Activated CD4-positive, alpha-beta T cell treated with anti-CD3 and anti-CD28 coated beads, Interleukin-2, amount 50 U/mL, for 24 hours (primary cell): ENCODE measurements around the gene POU1F1.
"Not testable (repeated sequence)": the region's sequence is repeated elsewhere in the genome, so short reads cannot be mapped to it uniquely, and the experiment has no call there.

Source experiments
- DNase-seq, 2 donors: peaks; one replicate each; pipeline ENCODE4 v3.0.0-alpha.2; 2020; ENCODE audit warnings: low read depth in 1 of 2, low spot score in 1 of 2

POU1F1 gene

GRCh38 chr3:87276484-87276883 is at the start of gene POU1F1:
TSS of gene POU1F1 (minus strand) at chr3:87276584. CDS start at chr3:87276462, 122 bp downstream.
- DNase-seq = no peak

GRCh38 chr3:87324609-87325008 is 48.2 kb upstream of the POU1F1 start:
- DNase-seq = no peak

DNA sequence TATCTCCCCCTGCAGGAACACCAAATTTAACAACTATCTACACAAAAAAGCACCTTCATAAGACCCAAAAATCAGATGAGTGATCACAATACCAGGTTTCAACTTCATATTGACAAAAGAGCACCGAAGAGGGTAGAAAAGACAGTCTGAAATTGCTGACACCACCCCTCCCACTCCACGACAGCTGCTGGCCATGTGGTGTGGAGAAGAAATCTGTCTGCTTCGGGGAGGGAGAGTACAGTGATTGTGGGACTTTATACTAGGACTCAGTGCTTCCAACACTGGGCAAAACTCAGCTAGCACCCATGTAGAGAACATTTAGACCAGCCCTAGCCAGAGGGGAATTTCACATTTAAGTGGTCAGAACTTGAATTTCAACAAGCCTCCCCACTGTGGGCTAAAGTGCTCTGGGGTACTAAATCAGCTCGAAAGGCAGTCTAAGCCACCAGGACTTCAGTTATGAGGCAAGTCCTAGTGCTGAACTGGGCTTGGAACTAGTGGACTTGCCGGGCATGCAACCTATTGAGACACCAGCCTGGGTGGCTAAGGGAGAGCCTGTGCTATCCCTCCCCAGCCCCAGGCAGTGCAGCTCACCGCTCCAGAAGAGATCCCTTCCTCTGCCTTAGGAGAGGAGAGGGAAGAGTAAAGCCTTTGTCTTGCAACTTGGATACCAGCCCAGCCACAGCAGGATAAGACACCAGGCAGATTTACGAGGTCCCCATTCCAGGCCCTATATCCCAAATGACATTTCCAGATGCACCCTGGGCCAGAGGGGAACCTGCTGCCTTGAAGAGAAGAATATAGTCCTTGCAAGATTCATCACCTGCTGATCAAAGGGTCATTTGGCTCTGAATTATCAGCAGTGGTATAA is 44.6 kb upstream of the POU1F1 start:
- DNase-seq = no peak

GRCh38 chr3:87318617-87319021 is 42.2 kb upstream of the POU1F1 start:
- no peak for DNase-seq

GRCh38 chr3:87317779-87318178 is 41.4 kb upstream of the POU1F1 start:
- DNase-seq = no peak

- no peak for DNase-seq
Observed at GRCh38 chr3:87313641-87314040, 37.3 kb upstream of the POU1F1 start.

DNA sequence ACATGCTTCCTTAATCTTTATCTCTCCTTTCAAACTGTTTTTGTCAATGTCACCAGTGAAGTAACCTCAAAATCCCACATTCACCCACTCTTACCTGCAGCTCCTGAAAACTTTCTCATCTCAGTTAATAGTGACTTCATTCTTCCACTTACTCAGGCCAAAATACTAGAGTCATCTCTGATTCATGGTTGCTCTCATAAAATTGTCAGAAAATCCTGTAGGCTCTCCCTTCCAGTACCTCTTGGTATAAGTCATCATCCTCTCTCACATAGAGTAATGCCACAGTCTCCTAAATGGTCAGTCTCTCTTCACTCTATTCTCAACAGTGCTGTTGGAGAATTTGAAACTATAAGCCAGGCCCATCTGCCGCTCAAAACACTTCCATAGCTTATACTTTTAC is 34.9 kb upstream of the POU1F1 start:
- no peak for DNase-seq

- DNase-seq = no peak
Observed at GRCh38 chr3:87309601-87310000, 33.2 kb upstream of the POU1F1 start.

DNA sequence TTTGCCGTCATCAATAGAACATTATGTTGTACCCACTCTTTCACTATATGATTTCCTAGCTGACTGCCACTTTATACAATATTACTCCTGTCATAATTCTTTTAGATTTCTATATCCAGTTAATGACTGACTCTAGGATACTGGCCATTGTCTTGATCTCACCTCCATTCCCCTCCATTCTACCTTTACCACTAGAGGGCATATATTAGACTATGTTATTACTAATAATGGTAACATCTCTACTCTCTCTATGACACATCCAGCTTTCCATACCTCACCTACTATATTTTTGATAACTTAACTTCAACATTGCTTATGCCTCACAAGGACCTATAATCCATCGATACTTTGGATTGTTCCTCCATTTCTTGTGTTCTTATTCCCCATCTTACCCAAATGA is 31.4 kb upstream of the POU1F1 start:
- DNase-seq = no peak

DNA sequence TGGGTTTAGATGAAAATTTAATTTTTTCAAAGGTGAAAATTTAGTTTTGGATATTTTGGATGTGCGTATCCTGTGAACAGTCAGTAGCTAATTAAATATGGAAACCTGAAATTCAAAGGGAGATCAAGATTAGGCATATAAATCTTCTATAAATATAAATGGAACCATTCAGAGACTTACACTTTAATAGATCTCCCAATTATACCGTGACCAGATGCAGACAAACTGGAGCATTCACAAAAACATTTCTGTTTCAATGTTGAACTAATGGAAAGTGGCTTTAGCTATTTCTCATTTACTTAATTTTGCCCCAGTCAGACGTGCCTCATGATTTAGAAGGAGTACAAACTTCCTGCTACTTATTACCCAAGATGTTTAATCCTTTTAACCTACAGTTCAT is 29.1 kb upstream of the POU1F1 start:
- no peak for DNase-seq

DNA sequence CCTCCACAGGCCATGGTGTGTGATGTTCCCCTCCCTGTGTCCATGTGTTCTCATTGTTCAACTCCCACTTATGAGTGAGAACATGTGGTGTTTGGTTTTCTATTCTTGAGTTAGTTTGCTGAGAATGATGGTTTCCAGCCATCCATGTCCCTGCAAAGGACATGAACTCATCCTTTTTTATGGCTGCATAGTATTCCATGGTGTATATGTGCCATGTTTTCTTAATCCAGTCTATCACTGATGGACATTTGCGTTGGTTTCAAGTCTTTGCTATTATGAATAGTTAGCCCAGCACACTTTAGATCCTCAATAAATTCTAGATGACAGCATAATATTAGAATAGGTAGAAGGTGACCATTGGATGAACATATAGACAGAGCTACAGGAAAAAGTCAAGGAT is 28.6 kb upstream of the POU1F1 start:
- not testable (repeated sequence) for DNase-seq

- peak in 1 of 2 donors; percentile 9 for DNase-seq
Observed at GRCh38 chr3:87298111-87298718, 21.8 kb upstream of the POU1F1 start.

GRCh38 chr3:87288446-87288845 is 12.1 kb upstream of the POU1F1 start:
- no peak for DNase-seq

- DNase-seq = no peak
Observed at GRCh38 chr3:87287011-87287410, 10.6 kb upstream of the POU1F1 start.

DNA sequence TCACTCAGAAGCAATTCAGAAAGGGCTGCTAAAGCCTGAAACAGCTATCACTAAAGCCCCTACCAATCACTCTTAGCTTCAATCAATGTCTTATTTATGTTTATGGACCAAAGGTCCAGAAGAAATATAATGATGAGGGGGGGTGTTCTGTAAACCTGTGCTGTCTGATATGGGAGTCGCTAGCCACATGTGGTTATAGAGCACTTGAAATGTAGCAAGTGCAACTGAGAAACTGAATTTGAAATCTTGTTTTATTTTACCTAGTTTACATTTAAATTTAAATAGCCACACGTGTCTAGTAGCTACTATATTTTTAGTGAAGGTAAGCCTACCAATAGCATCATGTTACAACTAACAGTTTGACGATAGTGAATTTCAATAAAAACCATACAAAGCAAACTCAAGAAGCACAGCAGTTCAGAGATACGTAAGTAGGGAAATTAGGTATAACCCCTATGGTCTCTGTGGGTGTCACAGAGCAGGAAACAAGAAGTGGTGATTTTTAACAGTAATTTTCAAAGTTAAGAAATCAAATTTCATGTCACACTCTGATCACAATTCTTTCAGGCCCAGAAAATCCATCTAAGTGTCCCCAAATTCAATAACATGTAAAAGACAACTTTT is 3.6 kb downstream of the POU1F1 start:
- DNase-seq = no peak

GRCh38 chr3:87270908-87271700 is 5.3 kb downstream of the POU1F1 start:
- DNase-seq = no peak

- no peak for DNase-seq
Observed at GRCh38 chr3:87269723-87270122, 6.7 kb downstream of the POU1F1 start.

- DNase-seq = no peak
Observed at GRCh38 chr3:87268646-87269211, 7.7 kb downstream of the POU1F1 start.

DNA sequence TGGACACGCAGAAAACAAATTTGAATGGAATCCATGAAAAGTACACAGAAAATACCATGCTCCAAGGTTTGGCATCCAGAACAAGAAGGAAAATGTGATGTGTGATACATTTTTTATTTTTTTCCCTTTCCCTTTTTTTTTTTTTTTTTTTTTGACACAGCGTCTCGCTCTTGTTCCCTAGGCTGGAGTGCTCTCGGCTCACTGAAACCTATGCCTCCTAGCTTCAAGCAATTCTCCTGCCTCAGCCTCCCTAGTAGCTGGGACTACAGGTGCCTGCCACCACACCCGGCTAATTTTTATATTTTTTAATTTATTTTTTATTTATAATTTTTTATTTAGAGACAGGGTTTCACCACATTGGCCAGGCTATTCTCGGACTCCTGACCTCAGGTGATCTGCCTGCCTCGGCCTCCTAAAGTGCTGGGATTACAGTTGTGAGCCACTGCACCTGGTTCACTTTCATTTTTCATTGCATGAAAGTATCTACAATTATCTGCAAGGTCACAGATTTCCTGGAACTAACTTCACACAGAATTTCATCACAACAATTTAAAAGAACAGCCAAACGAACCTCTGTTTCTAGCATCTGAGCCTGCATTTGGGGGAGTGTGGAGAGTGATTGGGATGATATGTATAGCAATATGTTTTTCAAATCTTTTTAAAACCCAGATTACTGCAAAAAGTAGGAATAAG is 8.3 kb downstream of the POU1F1 start:
- DNase-seq = no peak

DNA sequence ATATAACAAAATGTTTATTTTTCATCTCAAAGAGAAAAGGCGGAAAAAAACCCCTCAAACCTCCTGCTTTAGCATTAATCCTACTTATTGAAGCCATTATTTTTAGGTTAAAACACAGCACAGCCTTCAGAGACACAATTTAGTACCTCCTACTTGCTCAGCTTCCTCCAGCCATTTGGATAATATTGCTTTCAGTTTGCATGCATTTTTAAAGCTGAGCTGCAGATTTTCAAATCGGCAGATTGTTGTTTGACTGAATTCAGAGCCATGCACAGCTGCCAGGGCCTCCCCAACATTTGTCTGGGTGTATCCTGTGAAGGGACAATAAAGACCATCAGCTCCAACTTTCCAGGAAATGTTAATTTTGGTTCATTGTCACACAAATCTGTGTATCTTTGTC is 14.5 kb downstream of the POU1F1 start:
- no peak for DNase-seq
